ENCODE measurements around the gene NEUROG1. TPM values are rescaled to one million over a fixed set of nuclear protein-coding genes. Genes with fewer than 3 reads are reported as not detected.
"Not testable (repeated sequence)": the region's sequence is repeated elsewhere in the genome, so short reads cannot be mapped to it uniquely, and the experiment has no call there.

Gene NEUROG1
- total RNA-seq, 2 experiments from 2014 or later = not detected

DNA sequence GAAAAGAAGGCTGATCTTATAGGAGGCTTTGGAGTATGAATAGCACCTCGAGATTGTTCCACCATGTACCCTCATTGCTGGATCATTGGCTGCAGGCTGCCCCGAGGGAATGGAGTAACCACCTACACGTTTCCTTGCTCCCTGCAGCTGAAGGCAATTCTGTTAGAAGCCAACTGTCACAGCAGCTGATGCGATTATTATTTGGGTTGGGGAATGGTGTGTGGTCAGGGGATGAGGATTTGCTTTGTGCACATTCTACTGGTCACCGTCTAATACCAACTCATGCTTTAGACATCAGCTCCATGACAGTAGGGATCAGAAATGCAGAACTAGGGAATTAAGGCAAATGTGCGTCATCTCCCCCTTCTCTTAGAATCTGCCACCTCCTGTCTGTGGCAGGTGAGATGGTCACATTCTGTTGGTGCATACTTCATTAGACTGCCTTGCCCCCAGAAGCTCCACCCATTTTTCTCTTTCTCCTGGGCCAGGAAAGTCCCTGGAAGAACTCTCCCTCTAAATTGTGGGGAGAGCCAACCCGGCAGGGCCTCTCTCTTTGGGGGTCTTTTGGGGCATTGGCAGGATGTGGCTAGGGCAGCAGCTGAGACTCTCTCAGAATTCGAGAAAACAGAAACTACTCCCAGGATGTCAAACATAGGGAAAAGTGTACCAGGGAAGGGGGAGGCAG is 32.8 kb downstream of the NEUROG1 start:
- no peaks in the 10 kb centered on the region for H3K36me3 Mint-ChIP-seq (ENCODE audit: low read depth)
- ChIA-PET CTCF (no interaction called here), POLR2A (no interaction called here)
- DNase-seq (no peak), ATAC-seq (no peak)
- H3K27ac Mint-ChIP-seq = no peak overlapping the region
- TF ChIP-seq, protein P1, sequence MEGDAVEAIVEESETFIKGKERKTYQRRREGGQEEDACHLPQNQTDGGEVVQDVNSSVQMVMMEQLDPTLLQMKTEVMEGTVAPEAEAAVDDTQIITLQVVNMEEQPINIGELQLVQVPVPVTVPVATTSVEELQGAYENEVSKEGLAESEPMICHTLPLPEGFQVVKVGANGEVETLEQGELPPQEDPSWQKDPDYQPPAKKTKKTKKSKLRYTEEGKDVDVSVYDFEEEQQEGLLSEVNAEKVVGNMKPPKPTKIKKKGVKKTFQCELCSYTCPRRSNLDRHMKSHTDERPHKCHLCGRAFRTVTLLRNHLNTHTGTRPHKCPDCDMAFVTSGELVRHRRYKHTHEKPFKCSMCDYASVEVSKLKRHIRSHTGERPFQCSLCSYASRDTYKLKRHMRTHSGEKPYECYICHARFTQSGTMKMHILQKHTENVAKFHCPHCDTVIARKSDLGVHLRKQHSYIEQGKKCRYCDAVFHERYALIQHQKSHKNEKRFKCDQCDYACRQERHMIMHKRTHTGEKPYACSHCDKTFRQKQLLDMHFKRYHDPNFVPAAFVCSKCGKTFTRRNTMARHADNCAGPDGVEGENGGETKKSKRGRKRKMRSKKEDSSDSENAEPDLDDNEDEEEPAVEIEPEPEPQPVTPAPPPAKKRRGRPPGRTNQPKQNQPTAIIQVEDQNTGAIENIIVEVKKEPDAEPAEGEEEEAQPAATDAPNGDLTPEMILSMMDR (IDR thresholded peaks at IDR 0.05) = no peak
- no peaks in the 10 kb centered on the region for H3K9me3 Mint-ChIP-seq
- no peak overlapping the region for H3K4me3 Mint-ChIP-seq
- H3K27me3 Mint-ChIP-seq = peaks cover 35% of the 10 kb centered on the region
- H3K4me1 Mint-ChIP-seq (ENCODE audit: low read depth) = no peaks in the 10 kb centered on the region
- intact Hi-C loops (cut with micrococcal nuclease) = no loop called here

DNA sequence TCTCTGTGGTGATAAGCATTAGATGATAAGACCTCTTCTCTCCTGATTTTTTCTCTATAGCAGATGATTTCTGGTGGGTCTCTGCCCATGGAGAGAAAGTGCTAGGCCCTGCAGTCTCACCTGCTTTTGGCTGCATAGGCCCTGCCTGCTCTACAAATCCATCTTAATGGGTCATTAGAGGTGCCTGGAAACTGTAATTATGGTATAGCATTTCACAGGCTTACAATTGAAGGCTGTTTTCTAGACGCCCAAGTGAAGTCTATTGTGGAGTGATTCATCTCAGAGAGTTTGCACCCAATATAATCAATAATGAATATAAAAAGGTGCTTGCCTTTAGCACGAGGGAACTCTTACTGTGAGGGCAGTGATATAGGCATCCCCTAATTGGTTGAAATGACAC is 33.8 kb downstream of the NEUROG1 start:
- H3K36me3 Mint-ChIP-seq (ENCODE audit: low read depth) = no peaks in the 10 kb centered on the region
- ChIA-PET POLR2A (no interaction called here), CTCF (no interaction called here)
- no peak for DNase-seq
- peaks cover 31% of the 10 kb centered on the region for H3K27me3 Mint-ChIP-seq
- no peaks in the 10 kb centered on the region for H3K4me1 Mint-ChIP-seq (ENCODE audit: low read depth)
- intact Hi-C loops (cut with micrococcal nuclease) = no loop called here
- no peak for ATAC-seq
- TF ChIP-seq, protein P1 (IDR thresholded peaks at IDR 0.05) = no peak
- no peaks in the 10 kb centered on the region for H3K9me3 Mint-ChIP-seq
- no peak overlapping the region for H3K27ac Mint-ChIP-seq
- H3K4me3 Mint-ChIP-seq = no peak overlapping the region

DNA sequence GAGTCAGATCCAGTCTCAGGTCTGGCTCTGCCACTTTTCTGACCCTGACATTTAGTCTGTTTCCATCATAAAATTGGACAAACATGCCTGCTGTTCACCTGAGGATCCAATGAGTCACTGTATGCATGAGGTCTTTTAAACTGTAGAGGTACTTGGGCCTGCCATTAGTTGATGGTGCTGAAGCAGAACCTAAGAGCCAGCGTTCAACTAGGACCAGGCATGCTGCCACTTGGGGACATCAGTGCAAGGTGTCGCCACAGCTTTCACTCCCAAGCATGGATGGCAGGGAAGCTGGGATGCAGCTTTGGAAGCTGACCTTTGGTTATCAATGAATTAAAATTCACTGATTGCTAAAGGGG is 37.1 kb downstream of the NEUROG1 start:
- DNase-seq = no peak
- H3K4me3 Mint-ChIP-seq = no peak overlapping the region
- no peaks in the 10 kb centered on the region for H3K4me1 Mint-ChIP-seq (ENCODE audit: low read depth)
- no peak overlapping the region for H3K27ac Mint-ChIP-seq
- ChIA-PET CTCF (interaction anchor here (1.6 kb wide), 1 partner anchor 33 kb away, joined by 4 read pairs; no protein-coding TSS in a partner anchor), POLR2A (no interaction called here)
- ATAC-seq = no peak
- intact Hi-C loops (cut with micrococcal nuclease) = no loop called here
- no peaks in the 10 kb centered on the region for H3K9me3 Mint-ChIP-seq
- no peaks in the 10 kb centered on the region for H3K36me3 Mint-ChIP-seq (ENCODE audit: low read depth)
- TF ChIP-seq, protein P1 (IDR thresholded peaks at IDR 0.05) = no peak
- peaks cover 23% of the 10 kb centered on the region for H3K27me3 Mint-ChIP-seq

DNA sequence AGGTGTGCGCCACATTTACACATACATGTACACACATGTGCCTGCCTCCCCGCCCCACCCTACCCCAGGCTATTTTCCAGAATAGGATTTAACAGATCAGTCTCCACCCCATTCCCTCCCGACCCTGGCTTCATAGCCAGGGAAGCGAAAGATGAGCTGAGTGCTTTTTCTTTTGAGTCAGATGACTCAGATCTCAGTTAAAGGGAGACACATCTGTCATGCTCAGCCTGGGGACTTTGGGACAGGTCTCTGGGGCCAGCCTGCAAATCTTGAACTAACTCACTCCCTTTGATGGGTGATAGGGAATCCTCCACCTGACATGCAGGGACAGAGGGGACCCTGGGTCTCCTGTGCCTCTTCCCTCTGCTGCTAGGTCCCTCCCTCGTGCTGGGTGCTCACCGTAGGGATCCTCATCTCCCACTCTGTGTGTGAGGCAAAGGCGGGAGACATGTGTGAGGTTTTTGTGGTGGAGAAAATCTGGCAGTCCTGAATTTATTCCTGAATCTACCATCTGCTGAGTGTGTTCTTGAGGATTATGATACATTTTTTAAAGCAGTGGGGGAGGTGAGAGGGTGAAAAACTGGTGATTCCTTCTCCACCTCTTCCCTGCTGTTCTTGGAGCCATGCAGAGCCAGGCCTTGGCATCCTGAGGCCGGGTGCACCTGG is 37.7 kb downstream of the NEUROG1 start:
- DNase-seq (no peak), ATAC-seq (no peak)
- Mint-ChIP-seq H3K36me3 (ENCODE audit: low read depth) (no peaks in the 10 kb centered on the region), H3K27me3 (peaks cover 20% of the 10 kb centered on the region), H3K27ac (no peak overlapping the region), H3K9me3 (no peaks in the 10 kb centered on the region), H3K4me3 (no peak overlapping the region), H3K4me1 (ENCODE audit: low read depth) (no peaks in the 10 kb centered on the region)
- TF ChIP-seq, protein P1 (IDR thresholded peaks at IDR 0.05) = no peak
- CTCF ChIA-PET = no interaction called here
- POLR2A ChIA-PET = no interaction called here
- intact Hi-C loops (cut with micrococcal nuclease) = no loop called here

DNA sequence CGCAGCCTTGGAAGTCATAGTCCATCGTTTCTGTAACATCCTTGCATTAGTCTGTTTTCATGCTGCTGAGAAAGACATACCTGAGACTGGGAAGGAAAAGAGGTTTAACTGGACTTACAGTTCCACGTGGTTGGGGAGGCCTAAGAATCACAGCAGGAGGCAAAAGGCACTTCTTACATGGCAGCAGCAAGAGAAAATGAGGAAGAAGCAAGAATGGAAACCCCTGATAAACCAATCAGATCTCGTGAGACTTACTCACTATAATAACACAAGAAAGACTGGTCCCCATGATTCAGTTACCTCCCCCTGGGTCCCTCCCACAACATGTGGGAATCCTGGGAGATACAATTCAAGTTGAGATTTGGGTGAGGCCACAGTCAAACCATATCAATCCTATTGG is 40.2 kb downstream of the NEUROG1 start:
- CTCF ChIA-PET = interaction anchor here (1.3 kb wide), 1 partner anchor 34 kb away, joined by 3 read pairs; no protein-coding TSS in a partner anchor
- H3K27me3 Mint-ChIP-seq = peaks cover 35% of the 10 kb centered on the region
- H3K36me3 Mint-ChIP-seq (ENCODE audit: low read depth) = not testable (repeated sequence)

More for the DNA sequence above, 40.2 kb downstream of the NEUROG1 start:
- ATAC-seq; intact Hi-C loops (cut with micrococcal nuclease); H3K4me1 Mint-ChIP-seq (ENCODE audit: low read depth); H3K27ac Mint-ChIP-seq; POLR2A ChIA-PET; H3K4me3 Mint-ChIP-seq; H3K9me3 Mint-ChIP-seq; DNase-seq: not testable (repeated sequence)

Measured in activated CD8-positive, alpha-beta T cell treated with anti-CD3 and anti-CD28 coated beads for 36 hours (primary cell).